TTC549 (cell line): ENCODE measurements around the gene NR2C1.
"Not testable (repeated sequence)": the region's sequence is repeated elsewhere in the genome, so short reads cannot be mapped to it uniquely, and the experiment has no call there.

ENCODE experiments used
- FAIRE-seq: peaks from 2 replicates; lab custom pipeline; 2012; peaks lifted over from hg19 to GRCh38; lab: Jason Lieb, UNC

Gene NR2C1

GRCh38 chr12:95072900-95073697 is at the start of gene NR2C1:
TSS of gene NR2C1 (minus strand) at chr12:95073618. CDS start at chr12:95067384, 6,234 bp downstream.
- FAIRE-seq = peak; percentile 48

GRCh38 chr12:95118788-95119179 is 45.4 kb upstream of the NR2C1 start:
- no peak for FAIRE-seq

GRCh38 chr12:95118138-95118787 is 44.8 kb upstream of the NR2C1 start:
- FAIRE-seq = no peak

- FAIRE-seq = peak; percentile 79
Measured at GRCh38 chr12:95117178-95117599, 43.8 kb upstream of the NR2C1 start.

DNA sequence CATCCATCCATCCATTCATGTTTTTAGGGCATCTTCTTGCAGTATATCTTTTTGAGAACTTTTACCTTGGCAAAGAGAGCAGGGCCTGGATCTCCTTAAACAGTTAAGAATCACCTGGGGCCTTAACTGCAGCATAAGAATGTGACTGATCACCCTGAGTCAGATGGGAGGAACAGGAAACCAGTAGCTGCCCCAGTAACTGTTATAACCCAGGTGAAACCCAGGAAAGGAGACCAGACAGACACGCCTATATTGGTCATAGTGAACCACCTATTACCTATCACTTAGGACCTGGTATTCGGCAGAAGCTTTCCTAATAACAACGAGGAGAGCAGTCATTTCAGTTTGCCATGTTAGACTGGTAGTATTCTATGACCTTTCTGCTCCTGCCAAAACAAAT is 43.4 kb upstream of the NR2C1 start:
- no peak for FAIRE-seq

DNA sequence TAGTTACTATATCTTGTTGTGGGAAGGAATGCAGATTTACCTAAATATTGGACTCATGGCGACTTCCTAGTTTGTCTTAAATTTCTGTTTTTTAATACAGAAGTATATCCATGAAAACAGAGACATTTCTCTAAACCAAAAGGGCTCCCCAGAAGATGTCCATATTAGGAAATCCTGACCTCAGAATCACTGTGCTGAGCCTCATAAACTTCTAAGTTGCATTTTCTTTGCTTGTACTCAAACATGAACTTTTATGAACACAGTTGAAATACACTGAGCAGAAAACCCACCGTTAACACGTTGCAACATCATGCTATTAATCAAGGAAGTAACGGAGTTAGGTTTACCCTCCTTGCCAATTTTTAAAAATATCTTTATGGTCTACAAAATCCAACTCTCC is 42.9 kb upstream of the NR2C1 start:
- no peak for FAIRE-seq

DNA sequence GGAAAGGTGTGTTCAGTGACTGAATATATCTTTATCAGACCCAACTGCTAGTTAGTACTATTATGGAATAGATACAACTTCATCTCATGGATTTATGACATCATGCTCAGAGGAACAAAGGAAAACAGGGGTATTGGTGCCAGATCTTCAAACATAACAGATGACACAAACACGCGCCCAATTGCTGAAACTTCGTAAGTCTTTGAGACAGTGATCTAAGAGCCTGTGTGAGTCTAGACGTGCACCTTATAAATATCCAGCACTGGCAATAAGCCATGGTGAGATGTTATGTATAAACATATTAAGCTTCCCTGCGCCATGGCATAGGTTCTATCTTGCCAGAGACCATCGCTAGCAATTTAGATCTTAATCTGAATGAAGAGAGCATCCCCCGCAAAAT is 42.2 kb upstream of the NR2C1 start:
- FAIRE-seq = no peak

GRCh38 chr12:95114766-95115405 is 41.5 kb upstream of the NR2C1 start:
- FAIRE-seq = no peak

GRCh38 chr12:95107362-95107761 is 33.9 kb upstream of the NR2C1 start:
- no peak for FAIRE-seq

- no peak for FAIRE-seq
Measured at GRCh38 chr12:95105540-95105939, 32.1 kb upstream of the NR2C1 start.

DNA sequence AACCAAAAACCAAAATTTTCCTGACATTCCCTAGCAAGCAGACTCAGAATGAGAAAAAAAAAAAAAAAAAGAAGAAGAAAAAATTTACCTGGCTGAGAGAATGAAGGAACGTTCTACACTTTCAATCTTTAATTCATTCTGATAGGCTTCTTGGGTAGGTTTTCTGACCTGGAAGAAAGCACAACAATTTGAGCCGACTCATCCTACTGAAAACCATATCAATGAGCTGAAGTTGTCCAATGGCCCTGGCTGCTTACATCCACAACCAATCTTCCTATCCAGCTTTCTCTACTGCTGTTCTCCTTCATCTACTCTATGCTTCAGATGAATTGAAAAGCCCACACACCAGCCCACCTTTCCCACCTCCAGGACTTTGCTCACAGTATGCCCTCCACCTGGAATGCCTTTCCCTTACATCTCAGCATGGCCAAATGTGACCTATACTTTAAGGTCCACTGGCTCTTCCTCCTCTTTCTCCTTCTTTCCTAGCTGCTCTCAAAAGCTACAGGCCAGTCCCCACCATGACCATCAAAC is 31.6 kb upstream of the NR2C1 start:
- no peak for FAIRE-seq

GRCh38 chr12:95102916-95103671 is 29.7 kb upstream of the NR2C1 start:
- no peak for FAIRE-seq

- FAIRE-seq = not testable (repeated sequence)
Measured at GRCh38 chr12:95101957-95102356, 28.5 kb upstream of the NR2C1 start.

DNA sequence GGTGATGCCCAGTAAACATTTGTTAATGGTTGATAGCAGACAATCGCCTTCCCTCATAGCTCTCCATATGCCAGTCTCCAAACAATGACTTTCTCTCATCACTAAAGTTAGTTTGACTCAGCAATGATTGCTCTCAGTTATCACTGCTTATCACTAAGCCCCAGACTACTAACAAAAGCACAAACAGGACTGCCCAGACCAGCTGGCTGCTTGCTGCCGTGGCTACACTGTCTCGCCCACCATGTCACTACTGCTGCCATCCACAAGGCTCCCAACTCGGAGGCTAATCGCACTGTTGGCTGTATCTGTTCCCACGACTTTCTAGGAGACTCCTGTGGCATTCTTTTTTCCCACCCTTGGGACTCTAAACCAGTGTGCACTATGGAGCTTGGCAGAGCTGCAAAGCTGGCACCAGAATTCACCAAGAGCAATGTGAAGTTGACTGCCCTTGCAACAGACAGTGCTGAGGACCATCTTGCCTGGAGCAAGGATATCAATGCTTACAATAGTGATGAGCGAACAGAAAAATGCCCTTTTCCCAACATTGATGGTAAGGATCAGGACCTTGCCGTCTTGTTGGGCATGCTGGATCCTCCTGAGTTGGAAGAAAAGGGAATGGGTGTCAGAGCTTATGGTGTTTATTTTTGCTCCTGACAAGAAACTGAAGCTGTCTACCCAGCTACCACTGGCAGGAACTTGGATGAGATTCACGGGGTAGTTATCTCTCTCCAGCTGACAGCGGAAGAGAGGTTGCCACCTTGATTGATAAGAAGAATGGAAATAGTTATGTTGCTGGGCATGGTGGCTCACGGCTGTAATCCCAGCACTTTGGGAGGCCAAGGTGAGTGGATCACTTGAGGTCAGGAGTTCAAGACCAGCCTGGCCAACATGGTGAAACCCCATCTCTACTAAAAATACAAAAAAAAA is 27.1 kb upstream of the NR2C1 start:
- FAIRE-seq = no peak

DNA sequence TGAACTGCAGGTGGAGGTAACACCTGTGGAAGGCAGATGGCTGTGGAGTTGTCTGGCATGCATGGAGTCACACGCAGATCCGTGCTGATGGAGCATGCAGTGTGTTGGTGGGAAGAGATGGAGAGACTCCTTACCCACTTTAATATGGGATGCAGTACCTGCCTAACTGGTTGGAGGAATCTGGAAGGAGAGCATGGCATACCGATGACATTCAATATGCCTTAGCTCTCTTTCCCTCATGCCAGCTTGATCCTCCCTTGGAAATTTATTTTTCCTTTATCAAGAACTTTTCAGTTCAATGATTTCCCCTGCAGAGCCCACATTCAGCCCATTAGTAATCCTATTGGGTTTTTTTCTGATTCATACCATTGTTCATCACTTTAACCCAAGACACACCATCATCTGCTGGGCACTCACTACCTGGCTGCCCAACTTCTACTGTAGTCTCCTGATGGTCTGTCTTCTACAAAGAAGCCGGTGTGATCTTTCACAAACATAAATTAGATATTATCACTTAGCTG is 25.9 kb upstream of the NR2C1 start:
- FAIRE-seq = no peak

- FAIRE-seq = no peak
Measured at GRCh38 chr12:95096852-95097251, 23.4 kb upstream of the NR2C1 start.

- FAIRE-seq = no peak
Measured at GRCh38 chr12:95096378-95096777, 23.0 kb upstream of the NR2C1 start.

DNA sequence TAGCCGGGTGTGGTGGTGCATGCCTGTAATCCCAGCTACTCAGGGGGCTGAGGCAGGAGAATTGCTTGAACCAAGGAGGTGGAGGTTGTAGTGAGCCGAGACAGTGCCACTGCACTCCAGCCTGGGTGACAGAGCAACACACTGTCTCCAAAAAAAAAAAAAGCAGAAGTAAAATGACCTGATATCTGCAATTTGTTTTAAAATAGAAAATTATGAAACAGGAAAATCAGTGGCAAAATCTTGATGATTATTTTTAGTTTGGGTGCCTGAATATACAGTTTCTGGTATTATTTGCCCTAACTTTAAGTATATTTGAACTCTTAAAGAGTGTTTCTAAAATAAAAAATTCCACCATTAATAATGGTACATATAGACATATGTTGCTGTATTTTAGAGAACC is 22.4 kb upstream of the NR2C1 start:
- FAIRE-seq = not testable (repeated sequence)

DNA sequence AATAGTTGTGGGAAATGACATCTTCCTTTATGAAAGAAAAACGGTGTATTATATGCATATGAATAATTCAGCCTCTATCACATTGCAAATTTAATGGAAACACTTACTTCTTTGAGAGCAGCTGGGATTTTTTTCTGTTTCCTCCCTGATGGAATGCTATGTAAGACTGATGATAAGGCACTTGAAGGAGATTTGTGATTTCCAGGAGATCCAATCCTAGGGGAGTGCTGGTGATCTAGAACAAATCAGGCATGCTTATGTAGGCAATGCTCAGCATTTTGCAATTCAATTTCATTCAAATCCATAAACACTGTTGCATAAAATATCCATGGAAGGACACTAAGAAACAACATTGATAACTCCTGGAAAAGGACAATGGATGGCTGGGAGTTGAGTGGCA is 16.0 kb upstream of the NR2C1 start:
- FAIRE-seq = no peak

- no peak for FAIRE-seq
Measured at GRCh38 chr12:95088379-95088778, 15.0 kb upstream of the NR2C1 start.

GRCh38 chr12:95085612-95086011 is 12.2 kb upstream of the NR2C1 start:
- FAIRE-seq = no peak
